ENCODE data around the gene FMO4. TPM values are rescaled to one million over a fixed set of nuclear protein-coding genes. Genes with fewer than 3 reads are reported as not detected.

The FMO4 gene
- total and polyA plus RNA-seq, 2 donors (not counting 3 experiments of a cell fraction or from before 2014, with no cell fraction given): 0.25 to 0.33 TPM

GRCh38 chr1:171290621-171291020 is 23.4 kb upstream of the FMO4 start:
- FAIRE-seq: no peak
- BruUV-seq (replicated peaks): no TSS peak
- TF ChIP-seq EZH2 (IDR thresholded peaks at IDR 0.05; ENCODE audit: borderline replicate concordance, low read depth, low read length, severe bottlenecking) (no peak), FOS (IDR thresholded peaks at IDR 0.05; ENCODE audit: borderline replicate concordance, insufficient read depth, low read length) (no peak), MYC (IDR thresholded peaks at IDR 0.05; ENCODE audit: low read depth, low read length) (no peak), MAX (IDR thresholded peaks at IDR 0.05; ENCODE audit: insufficient read depth, insufficient read length) (no peak), GATA2 (IDR thresholded peaks at IDR 0.05; ENCODE audit: insufficient read depth, insufficient read length, low read depth, low read length) (no peak)
- no peak for DNase-seq (ENCODE audit: low read depth, low spot score)
- H3K9ac ChIP-seq (replicated peaks; ENCODE audit: extremely low read depth, insufficient read depth, low read length): no peak overlapping the region
- no peak overlapping the region for H3K4me2 ChIP-seq (ENCODE audit: insufficient read depth, low read length)
- no peak overlapping the region for H2AFZ ChIP-seq (ENCODE audit: low read depth, low read length)
- H4K20me1 ChIP-seq (replicated peaks; ENCODE audit: control insufficient read depth, extremely low read depth, insufficient read depth, low read length): no peaks in the 10 kb centered on the region
- no peak overlapping the region for H3K27ac ChIP-seq (ENCODE audit: insufficient read depth, low read depth, low read length)
- H3K36me3 ChIP-seq (ENCODE audit: control insufficient read depth in 2 of 2, extremely low read depth in 1 of 2, insufficient read depth in 2 of 2, low read length in 2 of 2): no peaks in the 10 kb centered on the region
- no peaks in the 10 kb centered on the region for H3K4me1 ChIP-seq (ENCODE audit: control insufficient read depth, extremely low read depth, insufficient read depth, low read length)
- dilution Hi-C loops (cut with MboI; ENCODE audit: extremely low pct_ligation_motif_present, low sequenced_read_pairs): no loop called here
- CTCF ChIA-PET: interaction anchor here (2.7 kb wide), 1 partner anchor 8 kb away, joined by 7 read pairs; no protein-coding TSS in a partner anchor
- intact Hi-C loops (cut with micrococcal nuclease): no loop called here
- H3K79me2 ChIP-seq (ENCODE audit: control insufficient read depth, insufficient read depth, low read length): no peaks in the 10 kb centered on the region
- POLR2A ChIA-PET: no interaction called here
- H3K27me3 ChIP-seq (ENCODE audit: control insufficient read depth in 2 of 2, insufficient read depth in 2 of 2, low read length in 2 of 2): no peaks in the 10 kb centered on the region
- H3K9me1 ChIP-seq (replicated peaks; ENCODE audit: control insufficient read depth, extremely low read depth, insufficient read depth, low read length): no peaks in the 10 kb centered on the region
- H3K9me3 ChIP-seq (replicated peaks; ENCODE audit: control insufficient read depth, insufficient read depth, low read length): no peaks in the 10 kb centered on the region
- H3K4me3 ChIP-seq (replicated peaks in 1 of 3; ENCODE audit: insufficient read depth in 1 of 3, low read depth in 1 of 3, low read length in 3 of 3): no peak overlapping the region

- H3K4me1 ChIP-seq (ENCODE audit: control insufficient read depth, extremely low read depth, insufficient read depth, low read length): no peaks in the 10 kb centered on the region
- no peak overlapping the region for H3K27ac ChIP-seq (ENCODE audit: insufficient read depth, low read depth, low read length)
- no peak overlapping the region for H3K4me3 ChIP-seq (replicated peaks in 1 of 3; ENCODE audit: insufficient read depth in 1 of 3, low read depth in 1 of 3, low read length in 3 of 3)
- no peak overlapping the region for H3K4me2 ChIP-seq (ENCODE audit: insufficient read depth, low read length)
- ChIA-PET CTCF (interaction anchor here (2.7 kb wide), 1 partner anchor 10 kb away, joined by 7 read pairs; no protein-coding TSS in a partner anchor), POLR2A (no interaction called here)
- dilution Hi-C loops (cut with MboI; ENCODE audit: extremely low pct_ligation_motif_present, low sequenced_read_pairs): no loop called here
- no peaks in the 10 kb centered on the region for H3K9me3 ChIP-seq (replicated peaks; ENCODE audit: control insufficient read depth, insufficient read depth, low read length)
- no peaks in the 10 kb centered on the region for H4K20me1 ChIP-seq (replicated peaks; ENCODE audit: control insufficient read depth, extremely low read depth, insufficient read depth, low read length)
- no peak overlapping the region for H3K9ac ChIP-seq (replicated peaks; ENCODE audit: extremely low read depth, insufficient read depth, low read length)
- H2AFZ ChIP-seq (ENCODE audit: low read depth, low read length): no peak overlapping the region
- FAIRE-seq (no peak), DNase-seq (ENCODE audit: low read depth, low spot score) (no peak)
- H3K9me1 ChIP-seq (replicated peaks; ENCODE audit: control insufficient read depth, extremely low read depth, insufficient read depth, low read length): no peaks in the 10 kb centered on the region
- intact Hi-C loops (cut with micrococcal nuclease): no loop called here
- no peaks in the 10 kb centered on the region for H3K27me3 ChIP-seq (ENCODE audit: control insufficient read depth in 2 of 2, insufficient read depth in 2 of 2, low read length in 2 of 2)
- H3K36me3 ChIP-seq (ENCODE audit: control insufficient read depth in 2 of 2, extremely low read depth in 1 of 2, insufficient read depth in 2 of 2, low read length in 2 of 2): no peaks in the 10 kb centered on the region
- no TSS peak for BruUV-seq (replicated peaks)
- TF ChIP-seq GATA2 (IDR thresholded peaks at IDR 0.05; ENCODE audit: insufficient read depth, insufficient read length, low read depth, low read length) (no peak), CTCF (IDR thresholded peaks at IDR 0.05; ENCODE audit: extremely low read depth in 1 of 2, insufficient read depth in 1 of 2, low read depth in 1 of 2, low read length in 2 of 2) (no peak), MAX (IDR thresholded peaks at IDR 0.05; ENCODE audit: insufficient read depth, insufficient read length) (no peak), MYC (IDR thresholded peaks at IDR 0.05; ENCODE audit: low read depth, low read length) (no peak), EZH2 (IDR thresholded peaks at IDR 0.05; ENCODE audit: borderline replicate concordance, low read depth, low read length, severe bottlenecking) (no peak), POLR2A (IDR thresholded peaks at IDR 0.05; ENCODE audit: low read depth, low read length) (no peak), JUN (IDR thresholded peaks at IDR 0.05; ENCODE audit: borderline replicate concordance, insufficient read depth, insufficient read length, low read depth) (no peak), FOS (IDR thresholded peaks at IDR 0.05; ENCODE audit: borderline replicate concordance, insufficient read depth, low read length) (no peak), POLR2AphosphoS5 (IDR thresholded peaks at IDR 0.05; ENCODE audit: insufficient read depth, low read depth, low read length) (no peak)
- no peaks in the 10 kb centered on the region for H3K79me2 ChIP-seq (ENCODE audit: control insufficient read depth, insufficient read depth, low read length)
Observed at GRCh38 chr1:171292799-171293198, 21.2 kb upstream of the FMO4 start.
